NCI-H146 treated with DMSO at 0.1 percent for 48 hours (cell line): ENCODE results near the gene ADGB.

Experiments used
- DNase-seq: peaks from one replicate; lab custom pipeline; 2025; ENCODE audit not compliant: unreplicated experiment; lab: John Stamatoyannopoulos, UW

The ADGB gene

GRCh38 chr6:146628350-146628749 lies 29.6 kb downstream of the ADGB start:
- DNase-seq = no peak

DNA sequence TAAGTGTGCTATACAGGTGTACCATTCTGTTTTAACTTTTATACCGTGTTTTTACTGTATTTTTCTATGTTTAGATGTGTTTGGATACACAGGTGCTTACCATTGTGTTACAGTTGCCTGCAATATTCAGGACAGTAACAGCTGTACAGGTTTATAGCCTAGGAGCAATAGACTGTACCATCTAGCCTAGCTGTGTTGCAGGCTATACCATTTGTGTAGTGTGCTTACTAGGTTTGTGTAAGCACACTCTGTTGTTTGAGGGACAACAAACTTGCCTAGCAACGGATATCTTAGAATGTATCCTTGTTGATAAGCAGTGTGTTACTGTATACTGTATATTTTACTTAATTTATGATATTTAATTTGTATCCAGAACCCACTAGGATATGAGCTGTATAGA lies 35.2 kb downstream of the ADGB start:
- DNase-seq = no peak

DNA sequence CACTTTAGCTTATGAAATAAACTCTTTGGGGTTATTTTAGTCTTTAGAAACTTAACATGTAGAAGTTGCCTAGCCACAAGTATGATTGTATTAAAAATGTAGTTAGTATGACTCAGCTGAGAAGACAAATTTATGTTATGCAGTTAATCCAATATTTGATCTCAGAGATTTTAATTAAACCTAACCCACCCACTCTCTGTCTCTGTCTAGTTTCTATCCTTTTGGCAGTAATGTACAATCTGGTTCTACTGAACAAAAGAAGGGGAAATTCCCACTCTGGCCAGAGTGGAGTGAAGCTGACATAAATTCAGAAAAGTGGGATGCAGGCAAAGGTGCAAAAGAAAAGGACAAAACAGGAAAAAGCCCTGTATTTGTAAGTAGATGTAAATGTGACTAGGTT lies 36.4 kb downstream of the ADGB start:
- DNase-seq = no peak

GRCh38 chr6:146636481-146636880 lies 37.7 kb downstream of the ADGB start:
- no peak for DNase-seq

DNA sequence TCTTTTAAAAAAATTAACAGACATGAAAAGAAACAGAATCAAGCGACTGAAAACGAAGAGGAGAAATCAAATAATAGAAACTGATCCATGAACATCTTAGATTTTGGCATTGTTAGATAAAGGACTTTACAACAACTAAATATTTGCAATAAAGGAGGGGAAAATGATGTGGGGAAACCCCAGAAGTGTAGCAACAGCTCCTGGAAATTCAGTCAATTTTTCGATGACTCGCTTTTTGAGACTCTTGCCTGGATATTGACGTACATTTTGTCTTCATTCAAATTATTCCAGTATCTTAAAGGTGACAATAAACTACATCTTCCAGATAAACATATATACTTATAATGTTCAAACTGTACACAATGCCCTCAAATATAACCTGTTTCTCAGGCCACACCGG lies 44.1 kb downstream of the ADGB start:
- no peak for DNase-seq

GRCh38 chr6:146650799-146651481 lies 52.2 kb downstream of the ADGB start:
- no peak for DNase-seq

GRCh38 chr6:146651482-146651863 lies 52.7 kb downstream of the ADGB start:
- no peak for DNase-seq

DNA sequence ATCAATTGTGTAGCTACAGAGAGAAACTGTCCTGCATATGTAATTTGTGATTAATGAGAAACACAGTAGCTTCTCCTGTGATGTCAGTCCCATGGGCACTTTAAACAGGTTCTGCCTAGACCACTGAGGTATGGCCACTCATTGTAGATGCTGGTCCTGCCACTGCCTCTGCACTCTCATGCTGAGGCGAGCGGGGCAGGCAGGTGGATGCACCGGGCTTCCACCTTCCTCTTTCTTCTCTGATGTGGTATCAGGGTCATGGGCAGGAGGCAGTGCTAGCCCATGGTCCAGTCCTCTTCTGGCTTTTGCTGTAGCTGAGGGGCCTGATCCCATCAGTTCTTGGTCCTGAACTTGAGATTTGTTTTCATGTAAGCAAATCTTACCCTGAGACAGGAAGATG lies 58.7 kb downstream of the ADGB start:
- no peak for DNase-seq

GRCh38 chr6:146664871-146665360 lies 66.1 kb downstream of the ADGB start:
- DNase-seq = no peak

DNA sequence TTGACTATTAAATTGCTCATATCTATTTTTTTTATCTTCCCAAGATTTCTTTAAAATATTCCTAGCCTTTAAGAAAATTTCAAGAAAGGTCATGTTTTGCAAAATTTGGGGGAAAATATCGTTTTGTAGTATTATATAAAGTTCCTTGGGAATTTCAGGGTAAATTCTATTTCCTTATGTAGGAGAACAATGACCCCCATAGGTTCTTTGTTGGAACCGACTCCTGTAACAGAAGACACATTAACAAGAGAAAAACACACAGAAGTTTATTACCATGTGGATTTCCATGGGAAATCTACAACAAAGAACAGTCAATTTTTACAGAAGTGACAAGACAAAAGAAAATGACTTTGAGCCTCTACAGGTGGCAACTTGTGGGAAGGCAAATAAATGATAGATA lies 68.1 kb downstream of the ADGB start:
- DNase-seq = no peak

- DNase-seq = no peak
These were observed 71.4 kb downstream of the ADGB start for GRCh38 chr6:146670161-146670560.

DNA sequence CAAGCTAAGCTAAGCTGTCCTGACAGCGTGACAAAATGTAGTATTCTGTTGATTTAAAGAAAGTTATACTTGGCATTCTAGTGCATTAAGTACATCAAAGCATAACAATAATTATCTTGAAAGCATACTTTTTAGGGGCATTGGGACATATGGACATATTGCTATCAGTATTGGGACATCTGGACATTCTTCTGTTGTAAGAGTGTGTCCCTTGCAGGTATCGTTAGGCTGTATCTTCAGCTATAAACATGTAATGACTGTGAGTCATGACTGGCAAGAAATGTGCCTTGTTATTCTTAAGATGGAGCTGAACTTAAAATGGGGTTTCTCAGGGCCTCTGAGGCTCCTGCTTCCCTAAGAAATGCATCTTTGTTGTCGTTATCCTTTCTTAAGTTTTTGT lies 74.3 kb downstream of the ADGB start:
- no peak for DNase-seq

DNA sequence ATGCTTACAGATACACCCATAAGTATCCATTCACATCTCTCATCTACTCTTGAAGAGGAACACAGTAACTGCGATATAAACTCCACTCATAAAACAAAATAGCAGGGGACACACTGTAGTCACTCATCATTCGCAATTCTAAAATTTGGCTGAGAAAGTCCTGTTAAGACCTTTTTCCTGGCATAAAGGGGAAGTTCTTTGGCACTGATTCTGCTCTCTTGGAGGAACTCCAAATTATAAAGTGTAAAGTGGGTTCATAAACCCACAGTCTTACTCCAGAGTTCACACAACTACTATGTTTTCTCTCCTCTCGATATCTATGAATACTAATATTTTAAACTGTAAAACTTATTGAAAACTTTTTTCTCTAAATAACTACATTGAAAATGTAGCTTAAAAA lies 80.6 kb downstream of the ADGB start:
- DNase-seq = no peak

DNA sequence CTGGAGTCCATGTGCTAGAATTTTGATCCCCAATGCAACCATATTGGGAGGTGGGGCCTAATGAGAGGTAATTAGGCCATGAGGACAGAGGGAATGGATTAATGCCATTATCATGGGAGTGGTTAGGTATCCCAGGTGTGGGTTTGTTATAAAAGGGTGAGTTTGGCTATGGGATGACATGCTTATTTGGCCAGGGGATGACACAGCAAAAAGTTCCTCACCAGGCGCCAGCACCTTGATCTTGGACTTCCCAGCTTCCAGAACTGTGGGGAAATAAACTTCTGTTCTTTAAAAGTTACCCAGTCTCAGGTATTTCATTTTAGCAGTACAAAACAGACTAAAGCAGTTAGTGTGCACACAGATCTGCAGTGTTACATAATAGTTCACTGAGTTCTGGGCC lies 84.1 kb downstream of the ADGB start:
- no peak for DNase-seq

GRCh38 chr6:146689806-146690205 lies 91.0 kb downstream of the ADGB start:
- DNase-seq = no peak

DNA sequence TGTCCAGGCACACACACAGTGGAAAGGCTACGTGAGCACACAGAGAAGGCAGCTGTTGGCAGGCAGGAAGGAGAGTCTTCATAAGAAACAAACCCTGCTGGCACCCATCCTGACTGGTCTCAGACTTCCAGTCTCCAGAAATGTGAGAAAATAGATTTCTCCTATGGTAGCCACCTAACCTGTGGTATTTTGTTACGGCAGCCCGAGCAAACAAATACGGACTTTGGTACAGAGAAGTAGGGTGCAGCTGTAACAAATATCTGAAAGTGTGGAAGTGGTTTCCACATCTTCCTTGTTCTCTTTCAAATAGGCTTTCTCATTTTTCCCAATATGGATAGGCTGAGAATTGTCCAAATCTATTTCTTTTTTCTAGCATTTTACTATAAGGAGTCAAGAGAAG lies 94.6 kb downstream of the ADGB start:
- no peak for DNase-seq

- no peak for DNase-seq
These were observed 99.1 kb downstream of the ADGB start for GRCh38 chr6:146697921-146698320.

- DNase-seq = peak; percentile 76
These were observed 101.4 kb downstream of the ADGB start for GRCh38 chr6:146700078-146700686.

DNA sequence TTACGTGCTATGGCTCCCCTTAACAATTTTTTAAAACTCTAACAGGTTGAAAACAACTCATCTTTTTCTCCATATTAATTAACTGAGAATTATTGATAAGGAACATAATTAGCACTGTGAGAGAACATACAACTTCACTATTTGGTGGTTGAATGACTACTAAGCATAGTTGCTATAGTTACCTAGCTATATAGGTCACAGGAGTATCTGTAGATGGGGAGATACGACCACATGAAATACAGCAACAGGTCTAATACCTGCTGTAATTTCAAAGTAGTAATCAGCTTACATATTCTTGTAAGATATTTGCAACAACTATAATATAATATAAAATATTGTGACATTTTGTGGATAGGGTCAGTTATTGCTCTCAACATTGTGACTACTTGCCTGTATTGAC lies 102.9 kb downstream of the ADGB start:
- no peak for DNase-seq

DNA sequence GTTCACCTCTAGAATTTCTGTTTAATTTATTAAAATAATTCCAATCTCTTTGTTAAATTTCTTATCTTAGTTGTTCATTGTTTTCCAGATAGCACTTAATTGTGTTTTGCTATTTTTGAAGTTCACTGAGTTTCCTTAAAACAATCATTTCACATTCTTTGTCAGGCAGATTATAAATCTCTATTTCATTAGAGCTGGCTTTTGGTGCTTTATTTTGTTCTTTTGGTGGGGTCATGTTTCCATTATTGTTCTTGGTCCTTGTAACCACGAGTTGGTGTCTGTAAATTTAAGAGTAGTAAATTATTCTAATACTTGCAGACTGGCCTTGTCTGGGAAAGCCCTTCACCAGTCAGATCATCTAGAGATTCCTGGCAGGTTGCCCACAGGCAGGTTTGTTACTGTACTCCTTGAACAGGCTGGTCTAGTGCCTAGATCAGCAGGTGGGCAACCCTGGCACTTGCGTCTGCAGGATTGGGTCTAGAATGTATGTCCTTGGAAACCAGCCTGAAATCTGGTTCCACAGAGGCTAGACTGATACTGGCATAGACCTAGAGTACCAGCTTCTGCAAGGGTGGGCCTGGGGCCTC lies 110.4 kb downstream of the ADGB start:
- DNase-seq = no peak

DNA sequence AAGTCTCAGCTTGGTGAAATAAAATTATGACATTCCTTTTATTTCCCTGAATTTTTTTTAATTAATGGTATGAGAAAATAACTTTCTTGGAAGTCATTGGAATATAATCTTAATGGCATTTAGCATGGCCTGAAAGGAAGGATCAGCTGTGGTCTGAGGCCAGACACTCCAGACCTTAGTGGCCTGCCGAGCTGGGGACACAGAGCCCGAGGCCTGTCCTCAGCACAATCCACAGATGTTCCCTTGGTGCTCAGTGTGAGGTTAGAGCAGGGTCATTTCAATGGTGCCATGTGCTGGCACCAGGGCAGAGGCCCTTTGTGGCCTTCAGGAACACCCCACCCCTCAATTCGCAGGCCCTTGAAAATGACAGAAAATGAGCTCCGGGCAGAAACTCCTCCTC lies 120.6 kb downstream of the ADGB start:
- no peak for DNase-seq

GRCh38 chr6:146739696-146740095 lies 140.9 kb downstream of the ADGB start:
- DNase-seq = no peak

- no peak for DNase-seq
These were observed 142.8 kb downstream of the ADGB start for GRCh38 chr6:146741609-146742008.
